GM20000 (cell line): ENCODE results near the gene NDUFB6.

Experiments
- DNase-seq: peaks from one replicate; pipeline ENCODE4 v3.0.0; 2012; ENCODE audit warnings: low spot score
- TF ChIP-seq, protein P1 (sequence below): IDR thresholded peaks from 2 replicates; pipeline ENCODE4 v1.5.1; 2012; ENCODE audit warnings: mild to moderate bottlenecking, control low read depth; ENCODE audit errors: extremely low read depth, missing control alignments

The NDUFB6 gene

DNA sequence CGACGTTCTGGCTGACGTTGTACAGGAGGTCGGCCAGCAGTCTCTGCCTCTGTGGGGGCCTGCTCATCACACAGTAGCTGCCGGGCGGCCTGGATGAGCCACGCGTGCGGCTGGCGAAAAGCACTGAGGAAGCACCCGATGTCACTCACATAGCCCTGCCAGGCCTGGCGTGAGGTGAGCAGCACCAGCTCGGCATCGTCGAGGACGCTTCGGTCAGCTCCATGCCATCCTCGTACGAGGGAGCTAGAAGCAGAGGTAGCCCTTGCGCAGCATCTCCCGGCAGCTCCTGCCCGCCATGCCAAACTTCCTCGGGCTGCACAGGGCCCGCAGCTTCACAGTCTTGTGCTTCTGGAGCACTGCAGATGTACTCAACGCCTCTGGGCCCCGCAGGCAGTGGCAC is 6.2 kb downstream of the NDUFB6 start:
- DNase-seq, result no peak
- TF ChIP-seq, protein P1, sequence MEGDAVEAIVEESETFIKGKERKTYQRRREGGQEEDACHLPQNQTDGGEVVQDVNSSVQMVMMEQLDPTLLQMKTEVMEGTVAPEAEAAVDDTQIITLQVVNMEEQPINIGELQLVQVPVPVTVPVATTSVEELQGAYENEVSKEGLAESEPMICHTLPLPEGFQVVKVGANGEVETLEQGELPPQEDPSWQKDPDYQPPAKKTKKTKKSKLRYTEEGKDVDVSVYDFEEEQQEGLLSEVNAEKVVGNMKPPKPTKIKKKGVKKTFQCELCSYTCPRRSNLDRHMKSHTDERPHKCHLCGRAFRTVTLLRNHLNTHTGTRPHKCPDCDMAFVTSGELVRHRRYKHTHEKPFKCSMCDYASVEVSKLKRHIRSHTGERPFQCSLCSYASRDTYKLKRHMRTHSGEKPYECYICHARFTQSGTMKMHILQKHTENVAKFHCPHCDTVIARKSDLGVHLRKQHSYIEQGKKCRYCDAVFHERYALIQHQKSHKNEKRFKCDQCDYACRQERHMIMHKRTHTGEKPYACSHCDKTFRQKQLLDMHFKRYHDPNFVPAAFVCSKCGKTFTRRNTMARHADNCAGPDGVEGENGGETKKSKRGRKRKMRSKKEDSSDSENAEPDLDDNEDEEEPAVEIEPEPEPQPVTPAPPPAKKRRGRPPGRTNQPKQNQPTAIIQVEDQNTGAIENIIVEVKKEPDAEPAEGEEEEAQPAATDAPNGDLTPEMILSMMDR, result no peak

DNA sequence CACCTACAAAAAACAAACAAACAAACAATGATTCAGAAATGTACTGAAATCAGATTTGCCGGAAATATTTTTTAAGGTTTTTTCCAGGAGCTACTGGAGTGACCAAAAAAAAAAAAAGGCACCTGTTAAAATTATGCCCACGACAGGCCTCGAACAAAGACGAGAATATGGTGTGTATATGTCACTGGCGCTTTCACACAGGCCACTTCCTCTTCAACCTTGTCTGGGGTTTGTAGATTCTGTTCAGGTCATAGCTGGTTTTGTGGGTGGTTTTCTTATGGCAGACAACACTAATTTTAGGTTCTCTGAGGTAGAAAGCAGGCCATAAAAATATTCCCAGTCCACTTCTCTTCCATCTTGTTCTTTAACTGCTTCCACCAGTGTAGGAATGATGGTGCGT is 7.0 kb downstream of the NDUFB6 start:
- TF ChIP-seq, protein P1, result no peak
- DNase-seq, result no peak

DNA sequence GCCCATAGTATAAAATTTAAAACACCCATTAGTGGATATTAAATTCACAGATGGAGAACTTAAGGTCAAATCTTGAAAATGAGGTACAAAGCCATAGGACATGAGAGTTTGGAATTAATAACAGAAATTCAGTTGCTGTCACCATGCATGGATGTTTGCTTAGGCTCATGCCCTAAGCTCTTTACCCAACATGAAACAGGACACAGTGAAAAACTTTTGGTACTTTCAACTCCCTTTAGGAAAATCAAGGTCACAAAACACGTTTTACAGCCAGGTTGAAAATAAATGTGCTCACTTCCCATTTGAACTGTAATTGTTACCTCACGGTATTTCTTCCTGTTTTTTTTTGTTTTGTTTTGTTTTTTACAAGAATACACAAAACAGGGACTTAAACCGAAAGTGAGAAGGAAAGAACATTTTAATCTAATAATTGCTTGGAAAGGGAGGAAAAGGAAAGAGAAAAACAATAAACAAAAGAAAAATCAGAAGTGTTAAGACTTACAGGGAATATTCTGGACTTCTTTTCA is 14.5 kb downstream of the NDUFB6 start:
- no peak for DNase-seq
- TF ChIP-seq, protein P1, result no peak

DNA sequence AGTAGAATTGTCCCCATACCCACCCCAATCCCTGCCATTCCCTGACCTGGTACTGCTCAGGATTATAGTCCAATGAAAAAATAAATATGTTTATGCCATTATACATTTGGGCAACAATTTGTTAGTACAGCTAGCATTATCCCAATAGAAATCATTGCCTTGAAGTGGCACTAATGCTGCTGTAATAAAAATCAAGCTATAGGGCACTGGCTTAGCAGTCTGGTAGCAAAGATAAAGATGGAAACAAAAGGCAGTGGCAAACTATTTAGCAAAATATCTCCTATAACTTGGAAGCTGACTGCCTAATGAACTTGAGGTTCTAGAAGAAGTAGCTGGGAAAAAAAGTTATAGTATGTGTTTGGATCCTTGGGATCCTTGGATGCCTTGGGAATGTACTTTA is 18.4 kb downstream of the NDUFB6 start:
- TF ChIP-seq, protein P1, result no peak
- no peak for DNase-seq

DNA sequence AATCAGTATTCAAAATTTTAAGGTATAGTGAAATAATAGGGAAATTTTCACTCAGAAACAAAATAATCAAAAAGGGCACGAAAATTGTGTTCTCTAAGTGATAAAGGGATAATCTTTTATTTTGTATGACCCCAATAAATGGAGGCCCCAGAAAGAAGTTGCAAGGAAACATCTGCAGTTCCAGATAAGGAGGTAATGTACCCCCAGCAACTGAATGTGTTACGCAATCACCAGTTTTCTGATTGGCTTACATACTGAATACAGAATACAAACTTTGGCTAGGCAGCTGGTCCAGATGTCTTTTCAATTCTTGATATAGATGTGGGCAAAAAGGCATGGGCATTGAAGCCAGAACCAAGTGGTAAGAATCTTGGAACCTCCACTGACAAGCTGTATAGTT is 18.9 kb downstream of the NDUFB6 start:
- no peak for DNase-seq
- TF ChIP-seq, protein P1, result no peak

DNA sequence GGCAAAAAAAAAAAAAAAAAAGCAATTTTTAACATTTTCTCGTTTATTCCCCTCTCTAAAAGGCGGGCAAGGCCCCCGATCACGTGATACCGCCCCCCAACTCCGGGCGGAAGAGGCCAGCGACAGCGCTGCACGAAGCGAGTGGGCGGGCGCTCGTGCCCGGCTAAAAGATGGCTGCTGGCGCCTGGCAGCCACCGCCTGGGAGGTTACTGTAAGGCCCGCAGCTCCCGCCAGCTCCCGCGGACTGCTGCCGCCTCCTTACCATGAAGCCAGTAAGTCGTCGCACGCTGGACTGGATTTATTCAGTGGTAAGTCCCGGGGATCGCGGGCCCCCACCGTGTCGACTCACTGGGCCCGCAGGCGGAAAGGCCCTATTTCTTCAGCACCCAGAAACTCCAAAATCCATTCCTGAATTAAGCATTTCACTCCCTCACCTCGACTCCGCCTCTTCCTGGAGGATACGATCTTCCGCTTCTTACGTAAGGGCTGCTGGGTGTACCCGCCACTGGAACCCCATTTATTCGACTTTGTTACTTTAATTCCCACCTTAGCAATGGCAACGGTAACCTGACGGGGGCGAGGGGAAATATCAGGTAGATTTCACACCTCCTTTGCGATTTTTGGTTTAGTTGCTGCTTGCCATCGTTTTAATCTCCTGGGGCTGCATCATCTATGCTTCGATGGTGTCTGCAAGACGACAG is 20.6 kb downstream of the NDUFB6 start, which contains the start of the genes SMIM27 and TOPORS:
Gene SMIM27 (plus strand): TSS at position 156 of the 701 bp plus-strand sequence. CDS start 108 bp downstream, at position 264.
Gene TOPORS (minus strand): TSS at position 415 of the 701 bp plus-strand sequence. CDS start 150 bp downstream, at position 265.
- TF ChIP-seq, protein P1, result no peak

DNA sequence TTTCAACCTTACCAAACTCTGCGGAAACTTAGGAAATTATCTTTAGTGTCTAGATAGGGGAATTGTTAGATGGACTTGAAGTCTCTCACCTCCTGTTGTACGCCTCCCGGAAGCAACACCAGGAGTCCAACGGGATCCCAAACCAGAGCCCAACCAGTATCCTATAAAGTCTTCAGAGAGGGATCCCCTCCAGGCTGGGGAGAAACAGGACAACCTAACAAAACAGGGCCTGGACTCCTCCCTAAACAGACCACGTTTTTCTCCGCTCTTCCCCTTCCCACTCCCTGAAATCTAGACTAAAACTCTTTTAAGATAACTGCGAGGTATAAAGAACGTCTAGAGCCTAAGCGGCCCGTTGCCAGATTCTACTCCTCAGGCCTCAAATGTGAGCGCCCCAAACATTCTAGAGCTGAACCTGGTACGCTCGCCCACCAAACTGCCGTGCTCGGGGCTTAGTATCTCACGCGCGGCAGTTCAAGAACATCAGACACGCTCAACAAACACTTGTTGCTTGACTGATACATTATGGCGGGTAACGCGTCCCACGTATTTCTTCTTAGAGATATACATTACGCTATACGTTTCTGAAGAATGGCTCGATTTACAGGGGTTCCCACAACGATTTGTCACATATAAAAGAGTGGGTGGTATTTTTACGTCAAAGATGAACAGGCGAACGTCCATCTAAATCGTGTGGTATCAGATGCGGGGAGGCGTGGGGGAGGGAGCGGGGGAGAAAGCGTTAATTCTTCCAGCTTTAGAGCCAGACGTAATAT is 21.5 kb downstream of the NDUFB6 start:
- DNase-seq, result peak; percentile 39

More for the DNA sequence above, 20.6 kb downstream of the NDUFB6 start, which contains the start of the genes SMIM27 and TOPORS:
- DNase-seq, result peak; percentile 90

More for the DNA sequence above, 21.5 kb downstream of the NDUFB6 start:
- TF ChIP-seq, protein P1, result no peak
